NCI-H2107 treated with DMSO at 0.1 percent for 48 hours (cell line): ENCODE measurements around the gene LGALS12.
A peak's percentile ranks its signal among the peaks of the same experiment; 100 is the strongest.

Experiments
- DNase-seq: peaks from one replicate; lab custom pipeline; 2025; ENCODE audit not compliant: unreplicated experiment; lab: John Stamatoyannopoulos, UW

The LGALS12 gene

GRCh38 chr11:63558459-63559157, 52.7 kb downstream of the LGALS12 start:
- DNase-seq: no peak

GRCh38 chr11:63560506-63561180, 54.8 kb downstream of the LGALS12 start:
- no peak for DNase-seq

DNA sequence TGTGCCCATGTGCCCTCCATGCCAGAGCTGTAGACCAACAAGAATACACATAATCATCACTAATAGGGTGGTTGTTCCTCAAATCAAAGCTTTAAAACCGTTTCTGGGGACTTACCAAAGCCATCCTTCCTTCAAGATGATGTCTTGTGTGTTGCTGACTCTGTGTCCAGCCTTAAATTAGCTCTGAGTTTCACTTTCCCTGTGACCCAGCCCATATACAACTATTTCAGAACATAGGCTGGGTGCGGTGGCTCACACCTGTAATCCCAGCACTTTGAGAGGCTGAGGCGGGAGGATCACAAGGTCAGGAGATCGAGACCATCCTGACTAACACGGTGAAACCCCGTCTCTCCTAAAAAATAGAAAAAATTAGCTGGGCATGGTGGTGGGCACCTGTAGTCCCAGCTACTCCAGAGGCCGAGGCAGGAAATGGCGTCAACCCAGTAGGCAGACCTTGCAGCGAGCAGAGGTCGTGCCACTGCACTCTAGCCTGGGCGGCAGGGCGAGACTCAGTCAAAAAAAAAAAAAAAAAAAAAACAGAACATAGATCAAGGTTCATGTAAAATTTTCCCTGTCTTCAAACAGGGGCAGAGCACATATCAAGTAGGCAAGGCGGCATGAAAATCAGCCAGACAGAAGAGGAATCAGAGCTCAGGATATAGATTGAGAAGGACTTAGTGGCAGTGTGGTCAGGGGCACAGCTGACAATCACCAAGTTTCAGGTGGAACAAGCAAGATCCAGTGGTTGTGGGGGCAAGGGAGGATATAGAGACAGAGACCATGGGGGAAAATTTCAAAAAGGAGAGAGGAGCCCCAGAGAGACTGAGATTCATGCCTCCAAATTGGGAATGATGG, 57.5 kb downstream of the LGALS12 start, which contains the start of gene PLAAT2:
PLAAT2 (minus strand) TSS at position 179 of the 855 bp plus-strand sequence; CDS start at position 124, 55 bp downstream.
- no peak for DNase-seq

DNA sequence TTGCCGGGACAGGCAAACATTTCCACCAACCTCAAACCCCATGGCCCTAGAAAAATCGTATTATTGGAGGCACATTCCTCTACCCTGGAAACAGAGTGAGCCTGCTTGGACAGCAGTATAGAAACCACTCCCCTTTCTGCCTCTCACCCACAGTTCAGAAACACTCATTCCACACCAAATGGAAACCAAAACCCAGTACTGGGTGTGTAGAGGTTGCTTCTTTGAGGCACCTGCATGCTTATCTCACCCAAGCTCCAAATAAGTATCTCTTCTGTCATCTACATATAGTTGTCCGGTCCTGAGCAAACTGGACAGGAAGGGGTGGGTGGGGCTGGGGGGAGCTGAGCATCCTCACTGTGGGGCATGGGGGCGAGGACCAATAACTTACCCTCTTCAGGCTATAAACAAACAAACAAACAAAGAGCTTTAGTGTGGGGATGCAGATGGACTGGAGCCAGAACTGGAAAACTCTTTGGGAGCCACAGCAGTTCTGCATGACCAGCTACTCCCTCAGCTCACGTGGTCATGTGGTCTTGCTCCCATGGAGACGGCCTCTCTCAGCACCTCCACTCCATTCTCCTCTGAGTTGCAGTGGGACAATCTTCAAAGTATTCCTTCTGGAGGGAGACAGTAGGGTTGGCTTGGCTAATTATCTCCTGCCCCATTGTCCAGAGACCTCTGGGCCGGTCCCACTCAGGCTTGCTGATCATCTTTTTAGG, 58.3 kb downstream of the LGALS12 start:
- peak; percentile 37 for DNase-seq

GRCh38 chr11:63564784-63565350, 59.0 kb downstream of the LGALS12 start:
- DNase-seq: no peak
